SW480 (cell line): ENCODE data around the gene ZC3H11A.
"Not testable (repeated sequence)": the region's sequence is repeated elsewhere in the genome, so short reads cannot be mapped to it uniquely, and the experiment has no call there.

ENCODE experiments used
- DNase-seq: peaks from one replicate; pipeline ENCODE4 v3.0.0-alpha.2; 2016; ENCODE audit warnings: low spot score

ZC3H11A gene

DNA sequence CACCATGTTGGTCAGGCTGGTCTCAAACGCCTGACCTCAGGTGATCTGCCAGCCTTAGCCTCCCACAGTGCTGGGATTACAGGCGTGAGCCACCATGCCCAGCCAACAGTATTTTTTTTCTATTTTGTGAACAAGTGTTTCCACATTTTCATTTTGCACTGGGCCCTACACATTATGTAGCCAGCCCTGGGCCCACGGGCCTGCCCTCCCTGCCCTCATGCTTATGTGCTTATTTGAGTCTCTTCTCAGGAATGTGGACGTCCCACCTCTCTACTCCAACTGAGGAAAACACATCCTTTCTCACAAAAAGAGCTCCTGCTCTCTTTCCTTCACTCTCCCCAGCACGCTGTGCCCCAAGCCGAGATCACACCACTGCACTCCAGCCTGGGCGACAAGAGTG lies 13.5 kb upstream of the ZC3H11A start:
- no peak for DNase-seq

DNA sequence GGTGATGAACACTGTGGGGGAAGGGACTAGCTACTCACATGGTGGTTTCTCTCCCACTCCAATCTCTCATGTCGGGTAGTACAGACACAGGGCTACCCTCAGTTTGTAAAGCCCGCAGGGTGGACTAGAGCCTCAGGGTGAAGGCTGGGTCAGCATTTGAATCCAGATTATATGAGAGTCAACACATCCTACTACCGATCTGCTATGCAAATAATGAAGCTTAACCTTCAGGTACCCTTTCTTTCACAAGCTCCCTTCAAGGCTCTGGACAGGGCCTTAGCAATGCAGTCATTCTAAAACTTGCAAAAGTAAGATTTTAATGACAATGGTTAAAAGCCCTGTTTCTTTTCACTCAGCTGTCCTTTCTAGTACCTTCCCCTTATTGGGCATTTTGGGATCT lies 5.5 kb upstream of the ZC3H11A start:
- DNase-seq, result no peak

DNA sequence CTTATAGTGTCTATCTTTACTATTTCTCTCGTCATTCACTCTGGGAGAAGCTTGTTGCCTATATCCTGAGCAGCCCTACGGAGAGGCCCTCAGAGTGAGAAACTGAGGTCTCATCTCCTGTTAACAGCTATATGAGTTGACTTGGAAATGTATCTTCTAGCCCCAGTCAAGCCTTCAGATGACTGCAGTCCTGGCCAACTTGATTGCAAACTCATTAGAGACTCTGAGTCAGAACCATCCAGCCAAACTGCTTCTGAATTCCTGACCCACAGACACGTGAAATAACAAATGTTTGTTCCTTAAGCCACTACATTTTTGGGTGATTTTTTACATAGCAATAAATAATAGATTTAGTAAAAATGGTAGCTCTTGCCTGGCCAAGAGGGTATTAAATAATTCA lies 3.9 kb upstream of the ZC3H11A start:
- no peak for DNase-seq

DNA sequence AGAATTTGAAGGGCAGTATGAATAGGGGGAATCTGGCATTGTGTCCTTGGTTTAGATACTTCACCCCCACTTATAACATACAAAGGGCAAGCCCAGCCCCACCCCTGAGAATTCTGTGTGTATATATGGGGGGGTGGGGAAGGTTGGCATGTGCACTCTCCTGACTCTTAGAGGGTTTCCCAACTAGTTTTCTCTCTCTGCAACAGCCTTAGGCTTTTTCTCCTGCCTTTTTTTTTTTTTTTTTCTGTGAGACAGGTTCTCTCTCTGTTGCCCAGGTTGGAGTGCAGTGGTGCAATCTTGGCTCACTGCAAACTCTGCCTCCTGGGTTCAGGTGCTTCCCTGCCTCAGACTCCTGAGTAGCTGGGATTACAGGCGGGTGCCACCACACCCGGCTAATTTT lies 2.9 kb upstream of the ZC3H11A start:
- DNase-seq, result no peak

DNA sequence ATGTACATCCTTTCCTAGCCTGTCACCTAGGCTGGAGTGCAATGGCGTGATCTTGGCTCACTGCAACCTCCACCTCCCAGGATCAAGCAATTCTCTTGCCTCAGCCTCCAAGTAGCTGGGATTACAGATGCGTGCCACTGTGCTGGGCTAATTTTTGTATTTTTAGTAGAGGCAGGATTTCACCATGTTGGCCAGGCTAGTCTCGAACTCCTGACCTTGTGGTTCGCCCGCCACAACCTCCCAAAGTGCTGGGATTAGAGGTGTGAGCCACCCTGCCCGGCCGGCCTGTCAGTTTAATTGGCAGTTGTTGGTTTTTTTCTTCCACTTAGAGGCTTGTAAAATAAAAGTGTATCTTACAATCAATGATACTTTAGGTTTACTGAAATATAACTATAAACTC lies 1.9 kb upstream of the ZC3H11A start:
- DNase-seq, result not testable (repeated sequence)

DNA sequence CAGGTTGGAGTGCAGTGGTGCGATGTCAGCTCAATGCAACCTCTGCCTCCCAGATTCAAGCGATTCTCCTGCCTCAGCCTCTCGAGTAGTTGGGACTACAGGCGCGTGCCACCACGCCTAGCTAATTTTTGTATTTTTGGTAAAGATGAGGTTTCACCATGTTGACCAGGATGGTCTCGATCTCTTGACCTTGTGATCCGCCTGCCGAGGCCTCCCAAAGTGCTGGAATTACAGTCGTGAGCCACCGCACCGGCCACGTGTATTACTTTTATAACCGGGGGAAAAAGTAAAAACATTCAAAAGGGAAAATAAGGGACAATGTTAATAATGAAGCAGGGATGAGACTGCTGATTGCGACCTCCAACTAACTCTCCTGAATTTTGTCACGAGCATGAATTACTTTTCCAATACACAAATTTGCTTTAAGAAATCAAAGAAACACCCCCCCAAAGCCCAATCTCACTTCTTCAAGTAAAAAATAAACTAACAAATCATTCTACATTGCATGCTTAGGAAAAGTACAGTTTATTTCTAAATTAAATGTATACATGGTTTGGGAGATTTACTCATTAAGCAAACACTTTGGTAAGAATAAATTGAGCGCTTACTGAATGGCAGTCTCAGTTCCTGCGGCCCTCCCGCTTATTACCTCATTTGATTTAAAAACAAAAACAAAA lies 521 bp upstream of the ZC3H11A start:
- no peak for DNase-seq

DNA sequence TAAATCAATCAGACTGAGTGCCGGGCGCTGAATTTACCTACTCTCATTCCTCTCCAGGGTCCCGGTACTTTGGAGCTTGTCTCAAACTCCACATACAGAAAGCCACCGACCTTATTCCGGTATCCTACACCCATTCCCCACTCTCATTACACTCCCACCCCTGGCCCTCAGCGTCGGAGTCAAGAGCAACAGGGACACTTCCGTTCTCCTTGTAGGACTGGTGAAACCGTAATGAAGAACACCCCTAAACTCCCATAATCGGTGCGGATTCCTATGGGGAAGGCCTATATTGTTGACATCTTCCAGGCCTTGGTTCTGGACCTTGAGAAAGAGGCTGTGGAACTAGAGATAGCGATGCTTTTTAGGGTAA lies 798 bp downstream of the ZC3H11A start:
- peak; percentile 21 for DNase-seq

DNA sequence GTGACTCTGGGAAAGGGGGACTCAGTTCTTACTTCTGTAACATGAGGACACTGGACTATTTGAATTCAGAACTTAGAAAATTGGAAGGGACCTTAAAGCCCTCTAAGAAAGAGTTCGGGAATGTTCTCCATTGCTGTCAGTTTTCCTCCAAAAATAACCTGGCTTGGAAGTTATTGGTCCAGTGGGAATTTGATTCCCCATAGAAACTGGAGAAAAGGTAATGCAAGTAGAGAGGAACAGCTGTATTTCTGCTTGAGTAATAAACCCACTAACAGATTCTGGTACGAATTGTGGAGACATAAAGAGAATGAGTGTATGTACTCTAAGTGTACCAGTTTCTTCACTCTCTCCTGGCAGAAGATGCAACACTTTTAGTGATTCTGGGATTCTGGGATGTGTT lies 1.8 kb downstream of the ZC3H11A start:
- no peak for DNase-seq

DNA sequence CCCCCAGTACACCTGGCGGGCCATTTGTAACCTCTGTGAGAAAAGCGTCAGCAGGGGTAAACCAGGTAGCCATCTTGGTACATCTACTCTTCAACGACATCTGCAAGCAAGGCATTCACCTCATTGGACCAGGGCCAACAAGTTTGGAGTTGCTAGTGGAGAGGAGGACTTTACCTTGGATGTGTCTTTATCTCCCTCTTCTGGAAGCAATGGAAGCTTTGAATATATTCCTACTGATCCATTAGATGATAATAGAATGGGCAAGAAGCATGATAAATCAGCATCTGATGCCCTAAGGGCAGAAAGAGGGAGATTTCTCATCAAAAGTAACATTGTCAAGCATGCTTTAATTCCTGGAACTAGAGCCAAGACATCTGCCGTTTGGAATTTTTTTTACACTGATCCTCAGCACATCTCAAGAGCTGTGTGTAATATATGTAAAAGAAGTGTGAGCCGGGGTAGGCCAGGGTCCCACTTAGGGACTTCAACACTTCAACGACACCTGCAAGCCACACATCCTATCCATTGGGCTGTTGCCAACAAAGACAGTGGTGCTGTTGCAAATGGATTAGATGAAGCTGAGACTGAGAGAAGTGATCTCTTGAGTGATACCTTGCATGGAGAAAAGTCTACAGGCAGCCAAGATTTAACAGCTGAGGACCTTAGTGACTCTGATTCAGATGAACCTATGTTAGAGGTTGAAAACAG lies 2.7 kb downstream of the ZC3H11A start:
- DNase-seq, result no peak

DNA sequence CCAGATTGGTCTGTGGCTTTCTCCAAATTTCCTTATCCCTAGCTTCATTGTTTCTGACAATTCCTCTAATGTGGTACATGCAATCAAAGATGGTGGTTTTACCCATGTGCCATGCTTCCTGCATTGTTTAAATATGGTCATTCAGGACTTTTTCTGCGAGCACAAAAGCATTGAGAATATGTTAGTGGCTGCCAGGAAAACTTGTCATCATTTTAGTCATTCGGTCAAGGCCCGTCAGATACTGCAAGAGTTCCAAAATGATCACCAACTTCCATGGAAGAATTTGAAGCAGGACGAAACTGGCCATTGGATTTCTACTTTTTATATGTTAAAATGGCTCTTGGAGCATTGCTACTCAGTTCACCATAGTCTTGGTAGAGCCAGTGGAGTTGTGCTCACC lies 3.7 kb downstream of the ZC3H11A start:
- no peak for DNase-seq

DNA sequence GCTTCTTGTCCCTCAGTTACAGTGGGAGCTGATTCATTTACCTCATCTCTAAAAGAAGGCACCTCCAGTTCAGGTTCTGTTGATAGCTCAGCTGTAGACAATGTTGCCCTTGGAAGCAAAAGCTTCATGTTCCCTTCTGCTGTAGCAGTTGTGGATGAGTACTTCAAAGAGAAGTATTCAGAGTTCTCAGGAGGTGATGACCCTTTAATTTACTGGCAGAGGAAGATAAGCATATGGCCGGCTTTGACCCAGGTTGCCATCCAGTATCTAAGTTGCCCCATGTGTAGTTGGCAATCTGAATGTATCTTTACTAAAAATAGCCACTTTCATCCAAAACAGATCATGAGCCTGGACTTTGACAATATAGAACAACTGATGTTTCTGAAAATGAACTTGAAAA lies 4.5 kb downstream of the ZC3H11A start:
- DNase-seq, result no peak

DNA sequence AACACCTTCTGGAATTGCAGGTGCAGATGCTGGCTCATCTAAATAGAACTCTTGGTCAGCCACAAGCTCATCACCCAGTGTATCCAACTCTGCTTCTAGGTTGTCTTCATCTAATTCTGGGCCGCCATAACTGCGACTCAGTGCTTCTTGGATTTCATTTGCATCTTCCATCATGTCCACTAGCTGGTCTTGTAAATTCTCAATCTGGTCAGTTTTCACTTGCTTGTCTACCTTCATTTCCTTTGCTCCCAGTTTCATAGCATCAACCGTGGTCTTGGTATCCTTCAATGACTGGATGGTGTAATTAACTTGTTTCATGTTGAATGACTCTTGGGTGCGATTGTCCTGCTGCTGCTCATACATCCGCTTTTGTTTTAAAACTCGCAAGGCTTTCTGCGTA lies 10.3 kb downstream of the ZC3H11A start:
- no peak for DNase-seq

DNA sequence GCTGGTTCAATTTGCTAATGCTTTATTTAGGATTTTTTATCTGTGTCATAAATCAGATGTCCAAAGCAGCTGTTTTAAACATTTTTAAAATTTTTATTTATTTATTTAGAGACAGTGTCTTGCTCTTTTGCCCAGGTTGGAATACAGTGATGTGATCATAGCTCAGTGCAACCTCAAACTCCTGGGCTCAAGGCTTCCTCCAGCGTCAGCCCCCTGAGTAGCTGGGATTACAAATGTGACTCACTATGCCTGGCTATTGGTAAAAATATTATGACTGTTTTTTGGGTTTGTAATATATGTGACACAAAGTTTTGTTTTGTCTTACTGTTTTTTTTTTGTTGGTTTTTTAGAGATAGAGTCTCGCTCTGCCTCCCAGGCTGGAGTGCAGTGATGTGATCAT lies 11.8 kb downstream of the ZC3H11A start:
- DNase-seq, result no peak

DNA sequence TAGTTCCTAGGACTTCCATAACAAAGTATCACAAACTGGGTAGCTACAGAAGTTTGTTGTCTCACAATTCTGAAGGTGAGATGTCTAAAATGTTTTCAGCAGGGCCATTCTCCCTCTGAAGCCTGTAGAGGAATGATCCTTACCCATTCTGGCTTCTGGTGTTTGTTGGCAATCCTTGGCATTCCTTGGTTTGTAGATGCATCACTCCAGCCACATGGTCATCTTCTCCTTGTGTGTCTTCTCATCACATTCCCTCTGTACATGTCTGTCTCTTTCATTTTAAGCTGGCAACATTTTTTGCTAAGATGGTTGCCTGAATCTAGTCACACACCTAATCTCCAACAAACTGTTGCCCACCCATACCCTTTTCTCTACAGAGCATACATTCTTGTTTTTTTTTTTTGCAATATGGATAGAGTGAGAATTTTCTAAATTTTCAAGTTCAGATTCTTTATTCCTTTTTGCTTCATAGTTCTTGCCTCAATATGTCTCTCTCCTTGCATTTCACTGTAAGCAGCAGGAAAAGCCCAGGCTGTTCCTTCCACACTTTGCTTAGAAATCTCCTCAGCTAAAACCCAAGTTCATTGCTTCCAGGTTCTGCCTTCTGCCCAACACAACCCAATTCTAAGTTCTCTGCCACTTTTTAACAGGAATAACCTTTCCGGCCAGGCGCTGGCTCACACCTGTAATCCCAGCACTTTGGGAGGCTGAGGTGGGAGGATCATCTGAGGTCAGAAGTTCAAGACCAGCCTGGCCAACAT lies 18.3 kb downstream of the ZC3H11A start:
- no peak for DNase-seq

DNA sequence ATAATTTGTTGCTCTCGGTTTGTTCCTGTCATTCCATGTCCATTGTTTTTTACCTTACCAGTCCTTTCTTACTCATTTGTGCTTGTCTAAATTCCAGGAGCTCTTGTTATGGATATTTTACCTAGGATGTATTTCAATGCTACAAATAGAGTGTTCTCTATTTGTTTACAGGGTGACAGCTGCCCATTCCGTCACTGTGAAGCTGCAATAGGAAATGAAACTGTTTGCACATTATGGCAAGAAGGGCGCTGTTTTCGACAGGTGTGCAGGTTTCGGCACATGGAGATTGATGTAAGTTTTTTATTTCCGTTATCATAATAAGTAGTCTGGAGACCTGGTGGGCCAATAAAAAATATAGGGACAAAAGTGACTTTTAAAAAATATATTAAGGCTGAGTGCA lies 23.0 kb downstream of the ZC3H11A start:
- no peak for DNase-seq

DNA sequence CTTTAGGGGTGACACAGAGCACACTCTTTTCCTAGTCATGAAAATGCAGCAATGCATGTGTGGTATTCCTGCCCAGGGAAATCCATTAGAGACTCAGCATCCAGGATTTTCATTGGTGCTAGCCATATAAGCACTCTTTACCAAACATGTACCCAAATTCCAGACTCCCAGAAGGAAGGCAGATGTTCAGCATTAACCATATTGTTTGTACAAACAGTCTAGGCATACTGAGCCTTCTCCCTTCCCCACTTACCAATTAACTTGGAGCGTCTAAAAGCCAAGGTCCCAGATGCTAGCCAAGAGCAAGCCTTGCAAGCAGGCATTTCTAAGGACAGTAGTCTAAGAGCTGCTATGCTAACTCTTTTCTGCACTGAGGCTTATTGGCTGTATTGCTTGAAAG lies 27.9 kb downstream of the ZC3H11A start:
- no peak for DNase-seq

DNA sequence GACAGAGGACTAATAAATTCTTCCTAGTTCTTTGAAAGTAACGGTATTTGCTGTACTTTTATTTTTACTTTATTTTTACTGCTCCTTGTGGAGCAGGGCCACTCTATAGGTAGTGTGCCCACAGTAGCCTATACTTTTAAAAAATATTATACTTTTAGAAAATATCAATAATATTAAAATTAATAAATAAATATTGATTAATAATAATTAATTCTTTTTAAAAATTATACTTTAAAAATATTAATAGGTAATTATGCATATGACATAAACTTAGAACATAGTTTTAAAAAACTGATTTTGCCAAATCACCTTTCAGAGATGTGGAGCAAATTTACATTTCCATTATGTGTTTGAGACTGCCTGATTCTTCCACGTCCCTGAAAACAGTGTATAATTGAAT lies 30.8 kb downstream of the ZC3H11A start:
- no peak for DNase-seq

DNA sequence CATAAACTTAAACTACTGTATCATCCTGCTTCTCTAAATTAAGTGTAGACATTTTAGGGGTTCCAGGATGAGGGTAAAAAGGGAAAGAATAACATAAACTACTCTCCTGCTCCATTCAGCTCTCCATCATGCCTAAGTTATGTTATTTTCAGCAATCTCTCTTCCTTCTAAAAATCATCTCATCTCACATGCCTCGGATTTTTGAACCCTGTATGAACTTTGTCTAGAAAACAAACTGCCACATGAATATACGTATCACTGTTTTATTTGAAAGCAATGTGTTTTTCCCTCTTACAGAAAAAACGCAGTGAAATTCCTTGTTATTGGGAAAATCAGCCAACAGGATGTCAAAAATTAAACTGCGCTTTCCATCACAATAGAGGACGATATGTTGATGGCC lies 32.6 kb downstream of the ZC3H11A start:
- DNase-seq, result no peak

DNA sequence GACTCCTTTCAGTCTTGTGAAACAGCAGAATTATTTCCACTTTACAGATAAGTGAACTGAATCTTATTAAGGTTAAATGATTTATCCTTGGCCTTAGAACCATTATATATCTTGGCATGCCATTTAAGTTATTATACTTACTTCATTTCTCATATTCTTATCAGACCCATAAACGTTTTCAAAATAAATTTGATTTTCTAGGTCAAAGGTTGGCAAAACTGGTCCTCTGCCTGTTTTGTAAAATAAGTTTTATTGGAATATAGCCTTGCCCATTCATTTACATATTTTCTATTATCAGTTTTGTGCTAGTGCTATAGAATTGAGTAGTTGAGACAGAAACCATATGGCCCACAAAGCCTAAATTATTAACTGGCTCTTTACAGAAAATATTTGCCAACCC lies 33.1 kb downstream of the ZC3H11A start:
- DNase-seq, result no peak

DNA sequence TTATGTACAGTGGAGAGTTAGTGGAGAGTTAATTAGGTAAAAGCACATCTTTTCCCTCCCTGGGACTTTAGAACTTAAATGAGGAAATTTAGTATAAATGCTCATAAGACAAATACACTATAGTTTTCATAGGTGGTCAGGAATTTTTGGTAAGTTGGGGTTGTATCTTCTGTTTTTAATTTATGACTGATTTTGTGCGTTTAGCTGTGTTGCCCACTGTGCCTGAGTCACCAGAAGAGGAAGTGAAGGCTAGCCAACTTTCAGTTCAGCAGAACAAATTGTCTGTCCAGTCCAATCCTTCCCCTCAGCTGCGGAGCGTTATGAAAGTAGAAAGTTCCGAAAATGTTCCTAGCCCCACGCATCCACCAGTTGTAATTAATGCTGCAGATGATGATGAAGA lies 33.8 kb downstream of the ZC3H11A start:
- DNase-seq, result not testable (repeated sequence)

DNA sequence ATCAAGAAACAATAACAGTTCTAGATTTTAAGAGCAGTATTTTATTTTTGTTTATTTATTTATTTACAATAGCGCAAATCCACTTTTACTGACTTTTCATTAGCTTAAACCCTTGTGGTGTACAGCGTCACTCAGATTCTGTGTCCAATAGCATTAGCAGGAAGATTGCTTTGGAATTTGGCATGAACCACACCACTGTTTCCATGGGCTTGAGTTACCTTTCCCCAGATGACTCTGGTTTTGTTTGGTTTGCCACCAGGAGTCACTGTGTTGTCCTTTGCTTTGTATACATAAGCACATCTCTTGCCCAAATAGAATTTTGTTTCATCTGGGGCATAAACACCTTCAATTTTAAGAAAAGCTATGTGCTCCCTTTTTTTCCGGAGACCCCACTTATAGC lies 40.1 kb downstream of the ZC3H11A start:
- DNase-seq, result no peak

DNA sequence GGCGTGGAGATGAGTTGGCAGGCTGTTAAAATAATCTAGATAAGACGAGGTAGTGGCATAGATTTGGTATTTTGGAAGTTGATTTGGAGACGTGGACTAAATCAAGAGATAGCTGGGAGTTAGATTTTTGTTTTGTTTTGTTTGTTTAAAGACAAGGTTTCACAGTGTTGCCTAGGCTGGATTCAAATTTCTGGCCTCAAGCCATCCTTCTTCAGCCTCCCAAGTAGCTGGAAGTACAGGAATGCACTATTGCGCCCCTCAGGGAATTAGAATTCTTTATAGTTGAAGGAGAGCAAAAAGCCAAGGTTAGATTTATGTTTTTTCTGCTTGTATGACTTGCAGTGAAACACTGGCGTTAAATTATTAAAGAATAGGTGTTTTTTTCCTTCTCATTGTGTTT lies 43.7 kb downstream of the ZC3H11A start:
- no peak for DNase-seq

DNA sequence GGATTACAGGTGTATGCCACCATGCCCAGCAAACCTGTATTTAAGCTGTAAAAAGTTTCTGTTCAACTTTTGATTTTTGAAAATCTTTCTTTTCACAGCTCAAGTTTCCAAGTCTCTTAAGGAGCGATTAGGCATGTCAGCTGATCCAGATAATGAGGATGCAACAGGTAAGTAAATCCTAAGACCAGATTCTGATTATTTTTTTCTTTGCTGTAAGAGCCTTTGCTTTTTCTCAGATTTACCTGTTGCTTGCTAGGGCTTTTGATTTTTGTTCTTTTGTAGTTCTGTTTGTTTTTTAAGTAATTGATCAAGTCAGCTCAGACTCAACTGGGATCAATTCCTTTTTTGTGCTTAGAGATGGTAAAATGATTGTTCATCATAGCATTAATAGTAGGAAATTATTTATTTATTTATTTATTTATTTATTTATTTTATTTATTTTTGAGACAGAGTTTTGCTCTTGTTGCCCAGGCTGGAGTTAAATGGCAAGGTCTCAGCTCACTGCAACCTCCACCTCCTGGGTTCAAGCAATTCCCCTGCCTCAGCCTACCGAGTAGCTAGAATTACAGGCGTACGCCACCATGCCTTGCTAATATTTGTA lies 44.9 kb downstream of the ZC3H11A start:
- no peak for DNase-seq
